Mammary epithelial cell (primary cell): ENCODE data around the gene UNC5C.

Experiments used
- EZH2 ChIP-seq: IDR thresholded peaks from 2 replicates; pipeline ENCODE4 v1.6.1; 2012; ENCODE audit warnings: low read length, inconsistent platforms, borderline replicate concordance
- TF ChIP-seq, protein P1 (sequence below), 2 donors: IDR thresholded peaks in 1 of 2; conservative IDR thresholded peaks in 1 of 2; 2 replicates each; pipeline ENCODE4 v1.5.1; 2011 to 2012; ENCODE audit warnings: inconsistent platforms in 2 of 2, low read length in 2 of 2, mild to moderate bottlenecking in 2 of 2, control low read depth in 1 of 2, low read depth in 1 of 2; ENCODE audit not compliant: insufficient read depth in 1 of 2; ENCODE audit errors: extremely low read depth in 1 of 2

DNA sequence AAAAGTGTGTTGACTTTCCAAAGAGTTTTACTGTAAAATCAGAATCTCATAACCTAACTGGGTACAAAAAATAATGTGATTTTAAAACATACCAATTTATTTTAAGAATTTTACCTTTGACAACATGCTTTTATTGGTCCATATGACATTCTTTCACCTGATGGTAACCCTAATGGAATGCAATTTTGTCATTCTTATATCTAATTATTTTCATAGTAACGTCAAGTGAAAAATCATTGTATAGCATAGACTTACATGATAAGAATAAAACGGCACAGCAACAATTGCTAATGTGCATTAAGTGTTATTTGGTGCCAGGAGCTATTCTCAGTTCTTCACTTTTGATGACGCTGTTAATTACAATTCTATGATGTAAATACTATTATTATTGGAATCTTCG, 13.6 kb downstream of the UNC5C start:
- TF ChIP-seq, protein P1, sequence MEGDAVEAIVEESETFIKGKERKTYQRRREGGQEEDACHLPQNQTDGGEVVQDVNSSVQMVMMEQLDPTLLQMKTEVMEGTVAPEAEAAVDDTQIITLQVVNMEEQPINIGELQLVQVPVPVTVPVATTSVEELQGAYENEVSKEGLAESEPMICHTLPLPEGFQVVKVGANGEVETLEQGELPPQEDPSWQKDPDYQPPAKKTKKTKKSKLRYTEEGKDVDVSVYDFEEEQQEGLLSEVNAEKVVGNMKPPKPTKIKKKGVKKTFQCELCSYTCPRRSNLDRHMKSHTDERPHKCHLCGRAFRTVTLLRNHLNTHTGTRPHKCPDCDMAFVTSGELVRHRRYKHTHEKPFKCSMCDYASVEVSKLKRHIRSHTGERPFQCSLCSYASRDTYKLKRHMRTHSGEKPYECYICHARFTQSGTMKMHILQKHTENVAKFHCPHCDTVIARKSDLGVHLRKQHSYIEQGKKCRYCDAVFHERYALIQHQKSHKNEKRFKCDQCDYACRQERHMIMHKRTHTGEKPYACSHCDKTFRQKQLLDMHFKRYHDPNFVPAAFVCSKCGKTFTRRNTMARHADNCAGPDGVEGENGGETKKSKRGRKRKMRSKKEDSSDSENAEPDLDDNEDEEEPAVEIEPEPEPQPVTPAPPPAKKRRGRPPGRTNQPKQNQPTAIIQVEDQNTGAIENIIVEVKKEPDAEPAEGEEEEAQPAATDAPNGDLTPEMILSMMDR (conservative IDR thresholded peaks at IDR 0.05 in 1 of 2, IDR thresholded peaks at IDR 0.05 in 1 of 2; ENCODE audit: extremely low read depth in 1 of 2, insufficient read depth in 1 of 2, low read depth in 1 of 2, low read length in 2 of 2) = no peak
- TF ChIP-seq EZH2 = no peak
